Upper lobe of right lung (tissue), 1 donor: ENCODE measurements around the gene FILIP1L. TPM values are rescaled to one million over a fixed set of nuclear protein-coding genes. Genes with fewer than 3 reads are reported as not detected.
A peak's percentile ranks its signal among the peaks of the same experiment; 100 is the strongest.

Experiments used
- ATAC-seq: fragments of 200-7000 bp; cut with Tn5 transposase; one replicate; pipeline ENCODE4 v1.9.1; 2020; ENCODE audit warnings: mild to moderate bottlenecking, moderate library complexity
- DNase-seq: peaks from one replicate; pipeline ENCODE4 v3.0.0-alpha.2; 2020
- H3K27ac ChIP-seq: fragments of 200-600 bp; one replicate; pipeline ENCODE4 v1.8.0; 2022
- H3K27me3 ChIP-seq: fragments of 200-600 bp; one replicate; pipeline ENCODE4 v1.8.0; 2022; ENCODE audit warnings: mild to moderate bottlenecking
- H3K36me3 ChIP-seq: fragments of 200-600 bp; one replicate; pipeline ENCODE4 v1.8.0; 2022
- H3K4me1 ChIP-seq: fragments of 200-600 bp; one replicate; pipeline ENCODE4 v1.8.0; 2022
- H3K4me3 ChIP-seq: fragments of 200-600 bp; one replicate; pipeline ENCODE4 v1.8.0; 2022; ENCODE audit warnings: mild to moderate bottlenecking
- H3K9me3 ChIP-seq: fragments of 200-600 bp; one replicate; pipeline ENCODE4 v1.8.0; 2022
- CTCF ChIP-seq: fragments of 200-600 bp; IDR thresholded peaks from one replicate; pipeline ENCODE4 v1.8.0; 2022; ENCODE audit warnings: antibody characterized with exemption
- intact Hi-C: fragments of 100-400 bp; cut with DNase I; formaldehyde crosslinking; loops from one replicate; pipeline ENCODE4 v1.11.0; 2022
- total RNA-seq: library from RNA; stranded (reverse); fragmentation: NEBNext Ultra II Directional; extraction: Animal tissue kit (Norgen Biotek cat#: 25700); gene quantifications from one replicate; pipeline ENCODE4 v1.2.1, GENCODE V29; 2021
- donor health status: DM: no; HTN: yes; CAD: no; lungs with severe emphysema.

The FILIP1L gene
- total RNA-seq, 1 donor from 2014 or later, result 43.2 TPM

DNA sequence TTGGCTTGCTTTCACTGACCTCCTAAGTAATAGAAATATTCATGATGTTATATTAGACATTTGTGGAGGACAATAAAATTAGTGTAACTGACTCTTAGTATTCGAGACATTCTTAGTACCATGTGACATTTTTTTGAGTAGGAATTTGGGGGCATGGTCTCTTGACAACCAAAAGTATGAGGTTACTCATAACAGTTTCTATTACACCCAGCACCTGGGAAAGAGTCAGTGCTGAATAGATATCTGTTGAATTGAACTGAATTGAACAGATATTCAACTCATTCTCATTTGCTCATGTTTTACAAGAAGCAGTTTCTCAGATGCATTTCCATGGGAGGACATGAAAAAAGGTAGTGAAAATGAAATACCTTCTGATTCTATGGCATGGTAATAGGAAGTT is 212.2 kb downstream of the FILIP1L start:
- Histone ChIP-seq H3K4me1 (peaks cover 14% of the 10 kb centered on the region), H3K36me3 (no peaks in the 10 kb centered on the region), H3K9me3 (no peaks in the 10 kb centered on the region), H3K27ac (no peak overlapping the region), H3K27me3 (no peaks in the 10 kb centered on the region), H3K4me3 (no peak overlapping the region)
- TF ChIP-seq CTCF, result no peak
- DNase-seq (no peak), ATAC-seq (no peak)
- intact Hi-C loops, result no loop called here

- H3K9me3 ChIP-seq, result no peaks in the 10 kb centered on the region
- DNase-seq (no peak), ATAC-seq (peak; percentile 20)
- no peak overlapping the region for H3K27ac ChIP-seq
- no peaks in the 10 kb centered on the region for H3K36me3 ChIP-seq
- peaks cover 14% of the 10 kb centered on the region for H3K4me1 ChIP-seq
- no peaks in the 10 kb centered on the region for H3K27me3 ChIP-seq
- intact Hi-C loops, result no loop called here
- TF ChIP-seq CTCF, result no peak
- H3K4me3 ChIP-seq, result no peak overlapping the region
These were observed 212.9 kb downstream of the FILIP1L start for GRCh38 chr3:99901200-99901926.

GRCh38 chr3:99900248-99900647 is 214.1 kb downstream of the FILIP1L start:
- no peaks in the 10 kb centered on the region for H3K36me3 ChIP-seq
- DNase-seq (no peak), ATAC-seq (no peak)
- intact Hi-C loops, result no loop called here
- H3K27ac ChIP-seq, result no peak overlapping the region
- TF ChIP-seq CTCF, result no peak
- no peaks in the 10 kb centered on the region for H3K27me3 ChIP-seq
- H3K9me3 ChIP-seq, result no peaks in the 10 kb centered on the region
- H3K4me3 ChIP-seq, result no peak overlapping the region
- peaks cover 14% of the 10 kb centered on the region for H3K4me1 ChIP-seq

- DNase-seq, result no peak
- intact Hi-C loops, result no loop called here
- Histone ChIP-seq H3K27me3 (no peaks in the 10 kb centered on the region), H3K4me3 (no peak overlapping the region), H3K36me3 (no peaks in the 10 kb centered on the region), H3K4me1 (peaks cover 14% of the 10 kb centered on the region), H3K9me3 (no peaks in the 10 kb centered on the region), H3K27ac (no peak overlapping the region)
- no peak for ATAC-seq
- TF ChIP-seq CTCF, result no peak
These were observed 214.7 kb downstream of the FILIP1L start for GRCh38 chr3:99899603-99900002.

- intact Hi-C loops, result no loop called here
- H3K36me3 ChIP-seq, result no peaks in the 10 kb centered on the region
- no peaks in the 10 kb centered on the region for H3K27me3 ChIP-seq
- DNase-seq (no peak), ATAC-seq (no peak)
- H3K27ac ChIP-seq, result no peak overlapping the region
- H3K4me1 ChIP-seq, result peaks cover 8% of the 10 kb centered on the region
- no peak overlapping the region for H3K4me3 ChIP-seq
- H3K9me3 ChIP-seq, result no peaks in the 10 kb centered on the region
- TF ChIP-seq CTCF, result no peak
These were observed 217.8 kb downstream of the FILIP1L start for GRCh38 chr3:99896482-99896881.
